ENCODE data around the gene AQP9.

AQP9 gene

GRCh38 chr15:58232281-58233065 is 94.3 kb downstream of the AQP9 start:
- DNase-seq: no peak

- no peak for DNase-seq
These were observed 95.2 kb downstream of the AQP9 start for GRCh38 chr15:58233341-58233740.

Measured in activated gamma-delta T cell treated with Interleukin-2 at 50 U/mL for 16 hours (primary cell).